ENCODE data around the gene FOXL2. TPM values are rescaled to one million over a fixed set of nuclear protein-coding genes. Genes with fewer than 3 reads are reported as not detected.
A peak's percentile ranks its signal among the peaks of the same experiment; 100 is the strongest.

The FOXL2 gene
- total and polyA plus RNA-seq, 9 of the 15 experiments (the other 6 are each of a cell fraction or from before 2014, with no cell fraction given), result 0.27 to 22.1 (median 3.2) TPM

DNA sequence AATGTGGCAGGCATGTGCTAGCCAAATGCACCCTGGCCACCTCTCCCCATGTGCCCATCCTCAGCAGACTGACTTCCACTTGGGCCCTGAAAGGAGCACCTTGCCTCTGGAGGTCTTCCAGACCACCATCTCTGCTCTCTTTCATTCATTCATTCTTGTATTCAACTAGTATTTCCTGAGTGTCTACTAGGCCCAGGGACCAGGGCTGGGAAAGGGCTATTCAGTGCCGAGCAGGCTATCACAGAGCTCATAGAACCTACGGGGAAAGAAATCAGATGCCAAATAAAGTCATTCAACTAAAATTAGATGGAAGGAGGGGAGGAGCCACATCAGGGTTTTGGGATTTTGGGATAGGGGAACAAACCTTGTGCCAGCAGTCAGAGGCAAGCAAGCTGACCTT lies 40.2 kb upstream of the FOXL2 start:
- Histone ChIP-seq H4K20me1 (replicated peaks; ENCODE audit: control insufficient read depth, insufficient read depth, low read length) (no peaks in the 10 kb centered on the region), H3K4me1 (replicated peaks in 1 of 2; ENCODE audit: control insufficient read depth in 2 of 2, insufficient read depth in 2 of 2, low read length in 2 of 2) (no peaks in the 10 kb centered on the region), H3K9me3 (replicated peaks; ENCODE audit: control insufficient read depth, insufficient read depth, low read depth, low read length) (no peaks in the 10 kb centered on the region), H3K9me1 (ENCODE audit: control insufficient read depth, insufficient read depth, low read length) (no peaks in the 10 kb centered on the region), H3K4me3 (no peak overlapping the region), H3K36me3 (ENCODE audit: control insufficient read depth, insufficient read depth, low read length) (no peaks in the 10 kb centered on the region), H2AFZ (ENCODE audit: low read depth, low read length) (no peak overlapping the region), H3K4me2 (ENCODE audit: insufficient read depth, low read length) (no peak overlapping the region), H3K79me2 (ENCODE audit: control insufficient read depth, insufficient read depth, low read length) (no peaks in the 10 kb centered on the region), H3K9ac (ENCODE audit: insufficient read depth in 1 of 2, low read depth in 2 of 2, low read length in 2 of 2) (0 out of 4 replicates have a peak overlapping the region, but pooled peaks of 1 of the 2 experiments have one; percentile 22), H3K27ac (ENCODE audit: extremely low read depth, low read depth, low read length) (no peak overlapping the region), H3K27me3 (ENCODE audit: control insufficient read depth in 2 of 2, insufficient read depth in 2 of 2, low read length in 2 of 2) (peaks cover 0 to 17% of the 10 kb centered on the region in 2 experiments; a peak in 2 of 5 replicates)
- 9% methylated on average over 2 of the region's 2 CpGs for WGBS (ENCODE audit: insufficient coverage, low coverage, missing lambda C conversion rate)
- FAIRE-seq (no peak), DNase-seq (ENCODE audit: extremely low read depth in 1 of 4, low spot score in 3 of 4) (no peak), ATAC-seq (no peak)
- ChIA-PET POLR2A (interaction anchor here (0.6 to 1.2 kb wide), 4 partner anchors 12 to 60 kb away, joined by 3 to 5 read pairs (median 4); no protein-coding TSS in a partner anchor), CTCF (ENCODE audit: low intra/inter-chr PET ratio) (no interaction called here)
- BruUV-seq (replicated peaks), result no TSS peak
- intact Hi-C loops (cut with micrococcal nuclease), result no loop called here
- in situ Hi-C loops (cut with MboI), result no loop called here
- TF ChIP-seq PTTG1 (tag; IDR thresholded peaks at IDR 0.05; ENCODE audit: low read depth) (no peak), U2AF1 (optimal IDR thresholded peaks at IDR 0.05; ENCODE audit: low read depth, low read length) (no peak), POU5F1 (IDR thresholded peaks at IDR 0.05; ENCODE audit: borderline replicate concordance, low read depth, low read length, partially characterized antibody) (no peak), CBX1 (IDR thresholded peaks at IDR 0.05; ENCODE audit: low read depth) (no peak), PYGO2 (tag; IDR thresholded peaks at IDR 0.05) (no peak), ZNF512 (tag; IDR thresholded peaks at IDR 0.05) (no peak), ZNF121 (CRISPR knock-in tag; conservative IDR thresholded peaks at IDR 0.05) (no peak), ZNF232 (CRISPR knock-in tag; IDR thresholded peaks at IDR 0.05) (no peak), ZNF699 (CRISPR knock-in tag; IDR thresholded peaks at IDR 0.05; ENCODE audit: insufficient replicate concordance) (no peak), HDAC6 (IDR thresholded peaks at IDR 0.05; ENCODE audit: low read depth, low read length) (no peak), ZFP36 (IDR thresholded peaks at IDR 0.05; ENCODE audit: low read depth, low read length, partially characterized antibody) (no peak), FIP1L1 (IDR thresholded peaks at IDR 0.05; ENCODE audit: low read depth, low read length, poor library complexity, severe bottlenecking) (no peak), PPARD (CRISPR knock-in tag; IDR thresholded peaks at IDR 0.05) (no peak), CREBBP (IDR thresholded peaks at IDR 0.05; ENCODE audit: low read depth, low read length) (no peak)
- TF ChIP-seq, protein P1, sequence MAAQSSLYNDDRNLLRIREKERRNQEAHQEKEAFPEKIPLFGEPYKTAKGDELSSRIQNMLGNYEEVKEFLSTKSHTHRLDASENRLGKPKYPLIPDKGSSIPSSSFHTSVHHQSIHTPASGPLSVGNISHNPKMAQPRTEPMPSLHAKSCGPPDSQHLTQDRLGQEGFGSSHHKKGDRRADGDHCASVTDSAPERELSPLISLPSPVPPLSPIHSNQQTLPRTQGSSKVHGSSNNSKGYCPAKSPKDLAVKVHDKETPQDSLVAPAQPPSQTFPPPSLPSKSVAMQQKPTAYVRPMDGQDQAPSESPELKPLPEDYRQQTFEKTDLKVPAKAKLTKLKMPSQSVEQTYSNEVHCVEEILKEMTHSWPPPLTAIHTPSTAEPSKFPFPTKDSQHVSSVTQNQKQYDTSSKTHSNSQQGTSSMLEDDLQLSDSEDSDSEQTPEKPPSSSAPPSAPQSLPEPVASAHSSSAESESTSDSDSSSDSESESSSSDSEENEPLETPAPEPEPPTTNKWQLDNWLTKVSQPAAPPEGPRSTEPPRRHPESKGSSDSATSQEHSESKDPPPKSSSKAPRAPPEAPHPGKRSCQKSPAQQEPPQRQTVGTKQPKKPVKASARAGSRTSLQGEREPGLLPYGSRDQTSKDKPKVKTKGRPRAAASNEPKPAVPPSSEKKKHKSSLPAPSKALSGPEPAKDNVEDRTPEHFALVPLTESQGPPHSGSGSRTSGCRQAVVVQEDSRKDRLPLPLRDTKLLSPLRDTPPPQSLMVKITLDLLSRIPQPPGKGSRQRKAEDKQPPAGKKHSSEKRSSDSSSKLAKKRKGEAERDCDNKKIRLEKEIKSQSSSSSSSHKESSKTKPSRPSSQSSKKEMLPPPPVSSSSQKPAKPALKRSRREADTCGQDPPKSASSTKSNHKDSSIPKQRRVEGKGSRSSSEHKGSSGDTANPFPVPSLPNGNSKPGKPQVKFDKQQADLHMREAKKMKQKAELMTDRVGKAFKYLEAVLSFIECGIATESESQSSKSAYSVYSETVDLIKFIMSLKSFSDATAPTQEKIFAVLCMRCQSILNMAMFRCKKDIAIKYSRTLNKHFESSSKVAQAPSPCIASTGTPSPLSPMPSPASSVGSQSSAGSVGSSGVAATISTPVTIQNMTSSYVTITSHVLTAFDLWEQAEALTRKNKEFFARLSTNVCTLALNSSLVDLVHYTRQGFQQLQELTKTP (IDR thresholded peaks at IDR 0.05; ENCODE audit: low read depth in 1 of 2, partially characterized antibody in 2 of 2), result no peak
- TF ChIP-seq, protein P2, sequence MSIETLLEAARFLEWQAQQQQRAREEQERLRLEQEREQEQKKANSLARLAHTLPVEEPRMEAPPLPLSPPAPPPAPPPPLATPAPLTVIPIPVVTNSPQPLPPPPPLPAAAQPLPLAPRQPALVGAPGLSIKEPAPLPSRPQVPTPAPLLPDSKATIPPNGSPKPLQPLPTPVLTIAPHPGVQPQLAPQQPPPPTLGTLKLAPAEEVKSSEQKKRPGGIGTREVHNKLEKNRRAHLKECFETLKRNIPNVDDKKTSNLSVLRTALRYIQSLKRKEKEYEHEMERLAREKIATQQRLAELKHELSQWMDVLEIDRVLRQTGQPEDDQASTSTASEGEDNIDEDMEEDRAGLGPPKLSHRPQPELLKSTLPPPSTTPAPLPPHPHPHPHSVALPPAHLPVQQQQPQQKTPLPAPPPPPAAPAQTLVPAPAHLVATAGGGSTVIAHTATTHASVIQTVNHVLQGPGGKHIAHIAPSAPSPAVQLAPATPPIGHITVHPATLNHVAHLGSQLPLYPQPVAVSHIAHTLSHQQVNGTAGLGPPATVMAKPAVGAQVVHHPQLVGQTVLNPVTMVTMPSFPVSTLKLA (conservative IDR thresholded peaks at IDR 0.05), result no peak
